Muscle layer of colon (tissue), 2 donors: ENCODE data around the gene OR1Q1.

Experiments
- H3K27ac ChIP-seq: one replicate; pipeline ENCODE4 v1.7.0; 2013; ENCODE audit warnings: low read depth, mild to moderate bottlenecking, low read length, moderate library complexity
- H3K27me3 ChIP-seq, 2 donors: one replicate each; pipeline ENCODE4 v1.7.0; 2013; ENCODE audit warnings: low read length in 2 of 2, mild to moderate bottlenecking in 2 of 2; ENCODE audit not compliant: insufficient read depth in 2 of 2, control insufficient read depth in 1 of 2
- H3K36me3 ChIP-seq: one replicate; pipeline ENCODE4 v1.7.0; 2013; ENCODE audit warnings: mild to moderate bottlenecking, low read length; ENCODE audit not compliant: insufficient read depth
- H3K4me1 ChIP-seq: one replicate; pipeline ENCODE4 v1.7.0; 2013; ENCODE audit warnings: mild to moderate bottlenecking, low read length; ENCODE audit not compliant: insufficient read depth
- H3K4me3 ChIP-seq, 2 donors: one replicate each; pipeline ENCODE4 v1.7.0; 2013; ENCODE audit warnings: low read length in 2 of 2, low read depth in 1 of 2, mild to moderate bottlenecking in 1 of 2, moderate library complexity in 1 of 2
- H3K9ac ChIP-seq: one replicate; pipeline ENCODE4 v1.7.0; 2013; ENCODE audit warnings: low read length
- H3K9me3 ChIP-seq: one replicate; pipeline ENCODE4 v1.7.0; 2013; ENCODE audit warnings: mild to moderate bottlenecking, low read length
- donor health status: abdominal sarcoma.
- donor health status: Adenocarcinoma of cecum.

The OR1Q1 gene

DNA sequence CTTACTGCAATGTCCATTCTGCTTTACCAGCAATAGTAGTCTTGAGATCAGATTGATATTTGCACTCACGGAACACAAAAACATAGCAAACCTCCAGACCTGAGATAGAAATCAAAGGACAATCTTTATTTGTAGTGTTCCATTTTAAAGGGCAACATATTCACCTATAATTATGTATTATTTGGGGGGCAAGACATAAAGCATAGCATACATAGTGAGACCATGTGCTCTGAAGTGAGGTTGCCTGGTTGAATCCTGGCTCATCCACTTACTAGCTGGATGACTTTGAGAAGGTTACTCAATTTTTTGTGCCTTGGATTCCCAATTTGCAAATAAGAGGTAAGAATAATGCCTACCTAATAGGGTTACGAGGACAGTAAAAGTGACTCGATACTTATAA lies 43.0 kb downstream of the OR1Q1 start, which contains the start of gene OR1B1:
OR1B1 (minus strand) TSS at position 101 of the 400 bp plus-strand sequence.
- no peaks in the 10 kb centered on the region for H3K36me3 ChIP-seq
- H3K4me3 ChIP-seq = no peak within 1 kb of the TSS
- no peaks in the 10 kb centered on the region for H3K27me3 ChIP-seq
- H3K9me3 ChIP-seq = no peaks in the 10 kb centered on the region
- no peak within 1 kb of the TSS for H3K9ac ChIP-seq
- no peak within 1 kb of the TSS for H3K27ac ChIP-seq
- no peaks in the 10 kb centered on the region for H3K4me1 ChIP-seq

DNA sequence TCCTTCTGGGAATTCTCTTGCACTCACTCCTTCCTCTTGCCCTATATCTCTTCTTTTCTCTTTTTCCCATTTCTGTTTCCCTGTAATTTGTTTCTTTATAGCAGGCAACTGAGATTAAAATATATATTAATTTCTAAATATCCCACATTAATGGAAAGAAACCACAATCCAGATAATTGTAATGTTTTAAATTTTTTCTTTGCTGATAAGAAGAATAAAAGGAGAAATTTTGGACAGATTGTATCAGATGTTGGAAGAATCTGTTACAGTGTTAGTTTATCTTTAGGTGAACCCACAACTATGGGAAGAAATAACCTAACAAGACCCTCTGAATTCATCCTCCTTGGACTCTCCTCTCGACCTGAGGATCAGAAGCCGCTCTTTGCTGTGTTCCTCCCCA lies 46.9 kb downstream of the OR1Q1 start, which contains the start of gene OR1L1:
OR1L1 (plus strand) TSS at position 301 of the 400 bp plus-strand sequence; CDS start at position 301, 0 bp downstream.
- Histone ChIP-seq H3K4me1 (no peaks in the 10 kb centered on the region), H3K27ac (no peak within 1 kb of the TSS), H3K36me3 (no peaks in the 10 kb centered on the region)

More for the DNA sequence above, 46.9 kb downstream of the OR1Q1 start, which contains the start of gene OR1L1:
- Histone ChIP-seq H3K9ac (no peak within 1 kb of the TSS), H3K9me3 (no peaks in the 10 kb centered on the region), H3K27me3 (no peaks in the 10 kb centered on the region), H3K4me3 (no peak within 1 kb of the TSS)
